Endothelial cell (in vitro differentiated cells): ENCODE results near the gene HOXB3. TPM values are rescaled to one million over a fixed set of nuclear protein-coding genes. Genes with fewer than 3 reads are reported as not detected.

Source experiments
- DNase-seq: peaks from one replicate; pipeline ENCODE4 v3.0.0; 2021; ENCODE audit warnings: low spot score
- H3K27ac Mint-ChIP-seq: one replicate; pipeline ENCODE4 v1.8.0; 2021; ENCODE audit warnings: mixed read lengths, inconsistent platforms; ENCODE audit not compliant: unreplicated experiment
- H3K27me3 Mint-ChIP-seq: one replicate; pipeline ENCODE4 v1.8.0; 2021; ENCODE audit warnings: mild to moderate bottlenecking, moderate library complexity, mixed read lengths, inconsistent platforms; ENCODE audit not compliant: unreplicated experiment
- H3K36me3 Mint-ChIP-seq: one replicate; pipeline ENCODE4 v1.8.0; 2021; ENCODE audit warnings: mild to moderate bottlenecking, low read depth, mixed read lengths, inconsistent platforms; ENCODE audit not compliant: unreplicated experiment
- H3K4me1 Mint-ChIP-seq: one replicate; pipeline ENCODE4 v1.8.0; 2021; ENCODE audit warnings: mild to moderate bottlenecking, mixed read lengths, inconsistent platforms; ENCODE audit not compliant: unreplicated experiment
- H3K4me3 Mint-ChIP-seq: one replicate; pipeline ENCODE4 v1.8.0; 2021; ENCODE audit warnings: mild to moderate bottlenecking, mixed read lengths, inconsistent platforms; ENCODE audit not compliant: unreplicated experiment
- H3K9me3 Mint-ChIP-seq: one replicate; pipeline ENCODE4 v1.8.0; 2021; ENCODE audit warnings: mixed read lengths, inconsistent platforms; ENCODE audit not compliant: unreplicated experiment
- CTCF ChIP-seq: fragments of 200-600 bp; sonication (generic); IDR thresholded peaks from one replicate; pipeline ENCODE4 v1.5.0; 2021; ENCODE audit warnings: antibody characterized with exemption; ENCODE audit not compliant: unreplicated experiment
- long read RNA-seq: library from polyadenylated mRNA; unstranded; transcript quantifications from one replicate; pipeline ENCODE4 v2.0.0, GENCODE V29; 2020; ENCODE audit not compliant: unreplicated experiment
- total RNA-seq: library from RNA; stranded (reverse); fragmentation: NEBNext Ultra II Directional; extraction: Animal tissue kit (Norgen Biotek cat#: 25700); gene quantifications from one replicate; pipeline ENCODE4 v1.2.1, GENCODE V29; 2021; ENCODE audit not compliant: unreplicated experiment

The HOXB3 gene
- 17.7 TPM for total RNA-seq
- long read RNA-seq: 0 reads

- peaks cover 45% of the 10 kb centered on the region for H3K27me3 Mint-ChIP-seq
- no peaks in the 10 kb centered on the region for H3K36me3 Mint-ChIP-seq
- no peak for DNase-seq
- no peak for TF ChIP-seq CTCF
- no peaks in the 10 kb centered on the region for H3K9me3 Mint-ChIP-seq
- peaks cover 65% of the 10 kb centered on the region for H3K4me1 Mint-ChIP-seq
- no peak within 1 kb of the TSS for H3K27ac Mint-ChIP-seq
- peak within 1 kb of the TSS; percentile 71 for H3K4me3 Mint-ChIP-seq
These were observed at the start of gene HOXB3 for GRCh38 chr17:48589831-48590606. HOXB3 (minus strand) TSS chr17:48590241; CDS start chr17:48552474, 37,767 bp downstream.

GRCh38 chr17:48639136-48639535, 49.1 kb upstream of the HOXB3 start:
- no peak overlapping the region for H3K27ac Mint-ChIP-seq
- DNase-seq: no peak

GRCh38 chr17:48637323-48638260, 47.6 kb upstream of the HOXB3 start:
- DNase-seq: no peak
- Mint-ChIP-seq H3K4me3 (no peak overlapping the region), H3K27ac (no peak overlapping the region), H3K27me3 (peaks cover 39% of the 10 kb centered on the region), H3K36me3 (no peaks in the 10 kb centered on the region), H3K4me1 (peaks cover 11% of the 10 kb centered on the region), H3K9me3 (no peaks in the 10 kb centered on the region)
- no peak for TF ChIP-seq CTCF

More at GRCh38 chr17:48639136-48639535, 49.1 kb upstream of the HOXB3 start:
- Mint-ChIP-seq H3K4me3 (no peak overlapping the region), H3K27me3 (peaks cover 43% of the 10 kb centered on the region), H3K36me3 (no peaks in the 10 kb centered on the region), H3K4me1 (peaks cover 7% of the 10 kb centered on the region), H3K9me3 (no peaks in the 10 kb centered on the region)
- no peak for TF ChIP-seq CTCF

- Mint-ChIP-seq H3K36me3 (no peaks in the 10 kb centered on the region), H3K4me3 (no peak overlapping the region), H3K9me3 (no peaks in the 10 kb centered on the region), H3K4me1 (peaks cover 13% of the 10 kb centered on the region), H3K27me3 (peaks cover 35% of the 10 kb centered on the region), H3K27ac (peak overlapping the region; percentile 10)
- DNase-seq: peak; percentile 99
- TF ChIP-seq CTCF: peak; percentile 74
These were observed 46.4 kb upstream of the HOXB3 start for GRCh38 chr17:48636177-48637018.
